ENCODE measurements around the gene ATP10B.

Gene ATP10B

GRCh38 chr5:160548949-160549645 is 302.9 kb downstream of the ATP10B start:
- no peak overlapping the region for H3K4me3 ChIP-seq (ENCODE audit: insufficient read length, low read depth)
- no peaks in the 10 kb centered on the region for H3K9me3 ChIP-seq (ENCODE audit: insufficient read depth, low read length)
- no peaks in the 10 kb centered on the region for H3K4me1 ChIP-seq (ENCODE audit: insufficient read depth, insufficient read length)
- no peak for DNase-seq (ENCODE audit: low read depth, low spot score)
- no peak overlapping the region for H3K9ac ChIP-seq (ENCODE audit: insufficient read length, low read depth)
- H3K27me3 ChIP-seq (ENCODE audit: insufficient read depth, insufficient read length) = no peaks in the 10 kb centered on the region
- H3K36me3 ChIP-seq (ENCODE audit: insufficient read depth, insufficient read length, low read length) = no peaks in the 10 kb centered on the region
- TF ChIP-seq YY1 (IDR thresholded peaks at IDR 0.05; ENCODE audit: insufficient read depth, insufficient read length) (no peak), SUZ12 (IDR thresholded peaks at IDR 0.05; ENCODE audit: extremely low read depth, insufficient read depth, insufficient read length) (no peak), ZNF274 (IDR thresholded peaks at IDR 0.05; ENCODE audit: low read depth, low read length) (no peak)

GRCh38 chr5:160547872-160548271 is 304.1 kb downstream of the ATP10B start:
- DNase-seq (ENCODE audit: low read depth, low spot score) = no peak
- TF ChIP-seq YY1 (IDR thresholded peaks at IDR 0.05; ENCODE audit: insufficient read depth, insufficient read length) (no peak), ZNF274 (IDR thresholded peaks at IDR 0.05; ENCODE audit: low read depth, low read length) (no peak), SUZ12 (IDR thresholded peaks at IDR 0.05; ENCODE audit: extremely low read depth, insufficient read depth, insufficient read length) (no peak)
- Histone ChIP-seq H3K4me3 (ENCODE audit: insufficient read length, low read depth) (no peak overlapping the region), H3K9ac (ENCODE audit: insufficient read length, low read depth) (no peak overlapping the region), H3K36me3 (ENCODE audit: insufficient read depth, insufficient read length, low read length) (no peaks in the 10 kb centered on the region), H3K9me3 (ENCODE audit: insufficient read depth, low read length) (no peaks in the 10 kb centered on the region), H3K27me3 (ENCODE audit: insufficient read depth, insufficient read length) (no peaks in the 10 kb centered on the region), H3K4me1 (ENCODE audit: insufficient read depth, insufficient read length) (no peaks in the 10 kb centered on the region)

DNA sequence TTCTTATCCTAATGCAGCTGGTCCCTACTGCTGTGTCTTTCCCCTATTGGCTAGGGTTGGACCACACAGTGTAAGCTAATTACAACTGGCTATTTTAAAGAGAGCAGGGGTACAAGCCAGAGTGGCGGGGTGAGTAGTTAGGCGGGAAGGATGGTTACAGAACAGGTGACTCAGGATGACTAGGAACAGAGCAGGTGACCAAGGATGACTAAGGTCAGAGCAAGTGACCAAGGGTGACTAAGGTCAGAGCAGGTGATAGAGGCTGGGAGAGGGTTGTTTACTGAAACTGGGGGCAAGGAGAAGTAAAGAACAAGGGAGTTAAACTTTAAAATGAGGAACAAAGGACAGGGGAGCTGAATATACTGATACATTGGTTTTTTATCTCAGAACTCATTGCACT is 304.9 kb downstream of the ATP10B start:
- DNase-seq (ENCODE audit: low read depth, low spot score) = no peak
- no peaks in the 10 kb centered on the region for H3K36me3 ChIP-seq (ENCODE audit: insufficient read depth, insufficient read length, low read length)
- TF ChIP-seq ZNF274 (IDR thresholded peaks at IDR 0.05; ENCODE audit: low read depth, low read length) (no peak), SUZ12 (IDR thresholded peaks at IDR 0.05; ENCODE audit: extremely low read depth, insufficient read depth, insufficient read length) (no peak), YY1 (IDR thresholded peaks at IDR 0.05; ENCODE audit: insufficient read depth, insufficient read length) (no peak)
- H3K4me3 ChIP-seq (ENCODE audit: insufficient read length, low read depth) = no peak overlapping the region
- no peaks in the 10 kb centered on the region for H3K9me3 ChIP-seq (ENCODE audit: insufficient read depth, low read length)
- no peaks in the 10 kb centered on the region for H3K4me1 ChIP-seq (ENCODE audit: insufficient read depth, insufficient read length)
- no peak overlapping the region for H3K9ac ChIP-seq (ENCODE audit: insufficient read length, low read depth)
- H3K27me3 ChIP-seq (ENCODE audit: insufficient read depth, insufficient read length) = no peaks in the 10 kb centered on the region

DNA sequence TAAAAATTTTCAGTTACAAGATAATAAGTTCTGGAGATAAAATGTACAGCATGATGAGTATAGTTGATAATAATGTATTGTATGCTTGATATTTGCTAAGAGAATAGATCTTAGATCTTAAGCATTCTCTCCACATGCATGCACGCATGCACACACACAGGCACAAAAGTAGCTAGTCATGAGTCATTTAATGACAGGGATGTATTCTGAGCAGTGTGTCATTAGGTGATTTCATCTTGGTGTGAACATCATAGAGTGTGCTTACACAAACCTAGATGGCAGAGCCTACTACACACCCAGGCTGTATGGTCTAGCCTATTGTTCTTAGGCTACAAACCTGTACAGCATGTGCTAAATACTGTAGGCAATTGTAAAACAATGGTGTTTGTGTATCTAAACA is 306.2 kb downstream of the ATP10B start:
- H3K9me3 ChIP-seq (ENCODE audit: insufficient read depth, low read length) = no peaks in the 10 kb centered on the region
- TF ChIP-seq ZNF274 (IDR thresholded peaks at IDR 0.05; ENCODE audit: low read depth, low read length) = no peak
- no peak for TF ChIP-seq SUZ12 (IDR thresholded peaks at IDR 0.05; ENCODE audit: extremely low read depth, insufficient read depth, insufficient read length)
- TF ChIP-seq YY1 (IDR thresholded peaks at IDR 0.05; ENCODE audit: insufficient read depth, insufficient read length) = no peak
- H3K27me3 ChIP-seq (ENCODE audit: insufficient read depth, insufficient read length) = no peaks in the 10 kb centered on the region
- no peak for DNase-seq (ENCODE audit: low read depth, low spot score)
- no peak overlapping the region for H3K4me3 ChIP-seq (ENCODE audit: insufficient read length, low read depth)
- H3K9ac ChIP-seq (ENCODE audit: insufficient read length, low read depth) = no peak overlapping the region
- no peaks in the 10 kb centered on the region for H3K36me3 ChIP-seq (ENCODE audit: insufficient read depth, insufficient read length, low read length)
- no peaks in the 10 kb centered on the region for H3K4me1 ChIP-seq (ENCODE audit: insufficient read depth, insufficient read length)

- H3K4me1 ChIP-seq (ENCODE audit: insufficient read depth, insufficient read length) = no peaks in the 10 kb centered on the region
- no peak overlapping the region for H3K9ac ChIP-seq (ENCODE audit: insufficient read length, low read depth)
- TF ChIP-seq YY1 (IDR thresholded peaks at IDR 0.05; ENCODE audit: insufficient read depth, insufficient read length) (no peak), SUZ12 (IDR thresholded peaks at IDR 0.05; ENCODE audit: extremely low read depth, insufficient read depth, insufficient read length) (no peak), ZNF274 (IDR thresholded peaks at IDR 0.05; ENCODE audit: low read depth, low read length) (no peak)
- H3K4me3 ChIP-seq (ENCODE audit: insufficient read length, low read depth) = no peak overlapping the region
- no peaks in the 10 kb centered on the region for H3K27me3 ChIP-seq (ENCODE audit: insufficient read depth, insufficient read length)
- DNase-seq (ENCODE audit: low read depth, low spot score) = no peak
- H3K36me3 ChIP-seq (ENCODE audit: insufficient read depth, insufficient read length, low read length) = no peaks in the 10 kb centered on the region
- no peaks in the 10 kb centered on the region for H3K9me3 ChIP-seq (ENCODE audit: insufficient read depth, low read length)
Measured at GRCh38 chr5:160543395-160543794, 308.6 kb downstream of the ATP10B start.

DNA sequence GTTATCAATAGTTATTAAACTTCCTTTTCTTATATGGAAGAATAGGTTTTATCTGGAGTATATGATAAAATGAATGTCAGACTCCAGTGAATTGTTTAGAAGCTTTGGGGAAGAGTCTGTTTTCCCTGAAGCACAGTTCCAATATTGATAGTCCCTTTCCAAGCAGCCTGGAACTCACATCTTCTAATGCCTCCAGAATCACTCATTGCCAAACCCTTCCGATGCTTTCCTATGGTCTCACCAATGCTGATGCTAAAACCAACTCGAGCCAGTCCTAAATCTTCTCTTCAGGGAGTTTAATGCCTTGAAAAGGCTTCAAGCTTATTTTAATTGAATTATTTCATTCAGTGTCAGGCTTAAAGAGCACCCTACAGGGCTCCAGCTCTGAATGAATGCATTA is 309.2 kb downstream of the ATP10B start:
- no peak for TF ChIP-seq YY1 (IDR thresholded peaks at IDR 0.05; ENCODE audit: insufficient read depth, insufficient read length)
- TF ChIP-seq ZNF274 (IDR thresholded peaks at IDR 0.05; ENCODE audit: low read depth, low read length) = no peak
- no peak for TF ChIP-seq SUZ12 (IDR thresholded peaks at IDR 0.05; ENCODE audit: extremely low read depth, insufficient read depth, insufficient read length)
- Histone ChIP-seq H3K9me3 (ENCODE audit: insufficient read depth, low read length) (no peaks in the 10 kb centered on the region), H3K4me1 (ENCODE audit: insufficient read depth, insufficient read length) (no peaks in the 10 kb centered on the region), H3K9ac (ENCODE audit: insufficient read length, low read depth) (no peak overlapping the region), H3K27me3 (ENCODE audit: insufficient read depth, insufficient read length) (no peaks in the 10 kb centered on the region), H3K4me3 (ENCODE audit: insufficient read length, low read depth) (no peak overlapping the region), H3K36me3 (ENCODE audit: insufficient read depth, insufficient read length, low read length) (no peaks in the 10 kb centered on the region)
- DNase-seq (ENCODE audit: low read depth, low spot score) = no peak

DNA sequence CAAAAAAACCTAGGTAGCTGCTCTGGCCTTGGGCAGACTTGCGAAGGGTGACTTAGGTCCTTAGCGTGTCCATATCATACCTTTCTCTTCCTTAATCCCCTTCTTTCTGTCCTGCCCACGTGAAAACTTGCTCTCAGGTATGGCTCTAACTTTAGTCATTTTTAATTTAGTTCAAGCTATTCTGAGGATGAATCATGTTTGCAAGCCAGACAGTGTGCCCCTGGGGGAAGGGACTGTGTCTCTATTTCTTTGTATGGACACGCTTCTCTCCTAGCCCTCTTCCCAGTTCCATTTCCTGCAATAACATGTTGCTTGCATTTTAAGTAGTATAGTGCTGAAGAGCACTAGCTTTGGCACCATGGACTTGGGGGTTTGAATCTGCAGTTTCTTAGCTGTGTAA is 309.7 kb downstream of the ATP10B start:
- Histone ChIP-seq H3K9me3 (ENCODE audit: insufficient read depth, low read length) (no peaks in the 10 kb centered on the region), H3K4me3 (ENCODE audit: insufficient read length, low read depth) (no peak overlapping the region), H3K9ac (ENCODE audit: insufficient read length, low read depth) (no peak overlapping the region), H3K36me3 (ENCODE audit: insufficient read depth, insufficient read length, low read length) (no peaks in the 10 kb centered on the region), H3K27me3 (ENCODE audit: insufficient read depth, insufficient read length) (no peaks in the 10 kb centered on the region), H3K4me1 (ENCODE audit: insufficient read depth, insufficient read length) (no peaks in the 10 kb centered on the region)
- DNase-seq (ENCODE audit: low read depth, low spot score) = no peak
- TF ChIP-seq SUZ12 (IDR thresholded peaks at IDR 0.05; ENCODE audit: extremely low read depth, insufficient read depth, insufficient read length) (no peak), YY1 (IDR thresholded peaks at IDR 0.05; ENCODE audit: insufficient read depth, insufficient read length) (no peak), ZNF274 (IDR thresholded peaks at IDR 0.05; ENCODE audit: low read depth, low read length) (no peak)
